Measurements from ENCODE around the gene PTRHD1.

The PTRHD1 gene

DNA sequence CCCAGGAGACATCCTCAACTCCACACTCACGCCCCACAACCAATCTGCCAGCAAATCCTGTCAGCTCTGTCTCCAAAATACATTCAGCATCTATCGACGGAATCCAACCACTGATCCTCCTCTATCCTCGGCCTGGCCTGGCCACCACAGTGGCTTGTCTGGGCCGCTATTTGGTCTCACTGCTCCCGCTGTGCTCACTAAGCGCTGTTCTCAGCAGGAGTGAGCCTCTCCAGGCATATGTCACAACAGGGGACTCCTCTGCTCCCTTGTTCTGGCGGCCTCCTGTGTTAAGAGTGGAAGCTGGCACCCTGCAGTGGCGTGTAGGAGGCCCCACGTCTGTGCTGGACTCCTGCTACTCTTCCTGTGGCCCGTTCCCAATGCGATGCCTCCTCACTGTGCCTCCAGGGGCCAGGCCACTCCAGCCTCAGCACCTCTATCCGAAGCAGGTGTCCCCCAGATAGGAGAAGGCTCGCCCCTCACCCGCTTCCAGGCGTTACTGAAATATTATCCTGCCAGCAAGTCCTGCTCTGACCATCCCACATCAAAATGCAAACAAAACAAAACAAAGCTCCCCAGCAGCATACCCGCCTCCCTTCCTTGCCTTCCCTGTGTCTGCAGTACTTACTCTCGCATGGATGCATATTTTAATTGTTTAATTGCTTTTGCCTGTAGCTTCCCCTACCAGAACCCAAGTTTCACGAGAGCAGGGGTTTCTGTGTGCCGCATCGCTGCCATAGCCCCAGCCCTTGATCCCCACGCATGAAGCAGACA lies 39.9 kb upstream of the PTRHD1 start:
- TF ChIP-seq, protein P1, sequence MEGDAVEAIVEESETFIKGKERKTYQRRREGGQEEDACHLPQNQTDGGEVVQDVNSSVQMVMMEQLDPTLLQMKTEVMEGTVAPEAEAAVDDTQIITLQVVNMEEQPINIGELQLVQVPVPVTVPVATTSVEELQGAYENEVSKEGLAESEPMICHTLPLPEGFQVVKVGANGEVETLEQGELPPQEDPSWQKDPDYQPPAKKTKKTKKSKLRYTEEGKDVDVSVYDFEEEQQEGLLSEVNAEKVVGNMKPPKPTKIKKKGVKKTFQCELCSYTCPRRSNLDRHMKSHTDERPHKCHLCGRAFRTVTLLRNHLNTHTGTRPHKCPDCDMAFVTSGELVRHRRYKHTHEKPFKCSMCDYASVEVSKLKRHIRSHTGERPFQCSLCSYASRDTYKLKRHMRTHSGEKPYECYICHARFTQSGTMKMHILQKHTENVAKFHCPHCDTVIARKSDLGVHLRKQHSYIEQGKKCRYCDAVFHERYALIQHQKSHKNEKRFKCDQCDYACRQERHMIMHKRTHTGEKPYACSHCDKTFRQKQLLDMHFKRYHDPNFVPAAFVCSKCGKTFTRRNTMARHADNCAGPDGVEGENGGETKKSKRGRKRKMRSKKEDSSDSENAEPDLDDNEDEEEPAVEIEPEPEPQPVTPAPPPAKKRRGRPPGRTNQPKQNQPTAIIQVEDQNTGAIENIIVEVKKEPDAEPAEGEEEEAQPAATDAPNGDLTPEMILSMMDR (IDR thresholded peaks at IDR 0.05; ENCODE audit: low read depth, low read length, missing control alignments), result no peak
- H3K4me3 ChIP-seq (replicated peaks; ENCODE audit: low read depth, low read length), result no peak overlapping the region
- DNase-seq (ENCODE audit: extremely low read depth, low read depth), result no peak

- H3K4me3 ChIP-seq (replicated peaks; ENCODE audit: low read depth, low read length), result no peak overlapping the region
- TF ChIP-seq, protein P1 (IDR thresholded peaks at IDR 0.05; ENCODE audit: low read depth, low read length, missing control alignments), result no peak
- no peak for DNase-seq (ENCODE audit: extremely low read depth, low read depth)
Observed at GRCh38 chr2:24832521-24832920, 39.3 kb upstream of the PTRHD1 start.

GRCh38 chr2:24832073-24832461 lies 38.9 kb upstream of the PTRHD1 start:
- DNase-seq (ENCODE audit: extremely low read depth, low read depth), result no peak
- TF ChIP-seq, protein P1 (IDR thresholded peaks at IDR 0.05; ENCODE audit: low read depth, low read length, missing control alignments), result no peak
- no peak overlapping the region for H3K4me3 ChIP-seq (replicated peaks; ENCODE audit: low read depth, low read length)

GRCh38 chr2:24831221-24832072 lies 38.3 kb upstream of the PTRHD1 start:
- DNase-seq (ENCODE audit: extremely low read depth, low read depth), result no peak

DNA sequence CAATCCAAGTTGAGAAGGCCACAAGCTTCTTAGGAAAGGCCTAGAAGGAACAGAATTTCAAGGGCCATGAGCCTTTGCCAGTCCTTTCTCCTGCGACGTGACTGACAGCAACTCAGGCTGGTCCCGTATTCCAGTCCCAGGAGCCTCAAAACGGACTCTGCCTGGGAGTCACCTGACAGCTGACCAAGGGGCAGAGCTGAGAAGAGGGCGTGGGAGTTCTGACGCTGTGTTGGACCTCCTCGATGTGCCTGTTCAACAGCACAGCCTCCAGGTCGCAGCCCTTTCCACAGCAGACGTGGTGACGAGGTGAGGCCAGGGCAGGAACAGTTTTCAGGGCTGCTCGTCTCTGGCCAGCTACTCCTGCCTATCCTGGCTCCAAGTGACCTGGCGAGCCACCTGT lies 37.6 kb upstream of the PTRHD1 start:
- TF ChIP-seq, protein P1 (IDR thresholded peaks at IDR 0.05; ENCODE audit: low read depth, low read length, missing control alignments), result no peak
- DNase-seq (ENCODE audit: extremely low read depth, low read depth), result no peak
- no peak overlapping the region for H3K4me3 ChIP-seq (replicated peaks; ENCODE audit: low read depth, low read length)

More at GRCh38 chr2:24831221-24832072, 38.3 kb upstream of the PTRHD1 start:
- no peak overlapping the region for H3K4me3 ChIP-seq (replicated peaks; ENCODE audit: low read depth, low read length)
- TF ChIP-seq, protein P1 (IDR thresholded peaks at IDR 0.05; ENCODE audit: low read depth, low read length, missing control alignments), result no peak

DNA sequence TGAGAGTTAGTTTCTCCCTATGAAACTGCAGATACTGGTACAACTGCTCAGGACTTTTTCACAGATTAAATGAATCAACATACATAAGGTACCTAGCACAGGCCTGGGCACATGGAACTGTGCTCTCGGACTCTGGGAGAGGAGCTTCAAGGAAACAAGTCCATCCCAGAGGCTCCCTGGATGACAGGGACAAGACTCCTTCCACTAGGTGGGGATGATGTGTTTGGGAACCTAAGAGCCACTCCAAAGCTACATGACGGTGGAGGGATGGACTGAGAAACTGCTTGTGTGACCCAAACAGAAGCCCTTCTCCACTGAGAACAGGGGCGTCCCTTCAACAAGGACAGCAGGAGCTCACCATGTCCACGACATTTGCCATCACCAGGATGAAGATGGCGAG lies 37.2 kb upstream of the PTRHD1 start:
- TF ChIP-seq, protein P1 (IDR thresholded peaks at IDR 0.05; ENCODE audit: low read depth, low read length, missing control alignments), result no peak
- no peak overlapping the region for H3K4me3 ChIP-seq (replicated peaks; ENCODE audit: low read depth, low read length)
- no peak for DNase-seq (ENCODE audit: extremely low read depth, low read depth)
